Urinary bladder (tissue), 4 donors: ENCODE results near the gene DNASE1. TPM values are rescaled to one million over a fixed set of nuclear protein-coding genes. Genes with fewer than 3 reads are reported as not detected.

Experiments
- DNase-seq: peaks from one replicate; pipeline ENCODE4 v3.0.0-alpha.2; 2015; ENCODE audit errors: extremely low spot score
- H3K27ac ChIP-seq: one replicate; pipeline ENCODE4 v1.5.1; 2013; ENCODE audit warnings: low read depth, mild to moderate bottlenecking, moderate library complexity
- H3K36me3 ChIP-seq: one replicate; pipeline ENCODE4 v1.6.1; 2013; ENCODE audit warnings: mild to moderate bottlenecking, moderate library complexity; ENCODE audit not compliant: insufficient read depth
- H3K4me1 ChIP-seq: one replicate; pipeline ENCODE4 v1.6.1; 2013; ENCODE audit warnings: mild to moderate bottlenecking, moderate library complexity; ENCODE audit not compliant: insufficient read depth
- H3K4me3 ChIP-seq: one replicate; pipeline ENCODE4 v1.5.1; 2013; ENCODE audit warnings: low read depth, low read length
- WGBS: extraction: QIAGEN DNeasy Blood & Tissue Kit; methylation state at CpG from one replicate; pipeline ENCODE4 v1.1.7; 2013; 5-methylcytosine and 5-hydroxymethylcytosine counted together
- polyA plus RNA-seq: library from polyadenylated mRNA; stranded (reverse); fragments of 200-250 nt; gene quantifications from one replicate; pipeline ENCODE4 v1.2.3, GENCODE V29; 2013
- total RNA-seq: library from RNA; depleted of rRNA; stranded (reverse); fragments of >200 nt; gene quantifications from one replicate; pipeline ENCODE4 v1.2.3, GENCODE V29; 2014
- donor health status: healthy with polysubstance abuse.
- donor health status: healthy.

Gene DNASE1
- total and polyA plus RNA-seq, 2 donors, result 9.4 to 25.2 TPM

DNA sequence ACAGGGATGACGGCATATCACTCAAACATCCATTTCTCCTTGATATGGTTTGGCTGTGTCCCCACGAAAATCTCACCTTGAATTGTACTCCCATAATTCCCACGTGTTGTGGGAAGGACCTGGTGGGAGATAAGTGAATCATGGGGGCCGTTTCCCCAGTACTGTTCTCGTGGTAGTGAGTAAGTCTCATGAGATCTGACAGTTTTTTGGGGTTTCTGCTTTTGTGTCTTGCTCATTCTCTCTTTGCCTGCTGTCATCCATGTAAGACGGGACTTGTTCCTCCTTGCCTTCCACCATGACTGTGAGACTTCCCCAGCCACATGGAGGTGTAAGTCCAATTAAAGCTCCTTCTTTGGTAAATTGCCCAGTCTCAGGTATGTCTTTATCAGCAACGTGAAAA, 32.5 kb downstream of the DNASE1 start:
- Histone ChIP-seq H3K27ac (no peak overlapping the region), H3K4me3 (no peak overlapping the region), H3K36me3 (no peaks in the 10 kb centered on the region), H3K4me1 (no peaks in the 10 kb centered on the region)
- 91% methylated on average over 7 of the region's 7 CpGs for WGBS
- DNase-seq, result no peak

GRCh38 chr16:3687792-3688191, 33.3 kb downstream of the DNASE1 start:
- no peak overlapping the region for H3K4me3 ChIP-seq
- no peaks in the 10 kb centered on the region for H3K4me1 ChIP-seq
- H3K27ac ChIP-seq, result no peak overlapping the region
- no peaks in the 10 kb centered on the region for H3K36me3 ChIP-seq
- DNase-seq, result no peak
- WGBS, result 88% methylated on average over 9 of the region's 9 CpGs

DNA sequence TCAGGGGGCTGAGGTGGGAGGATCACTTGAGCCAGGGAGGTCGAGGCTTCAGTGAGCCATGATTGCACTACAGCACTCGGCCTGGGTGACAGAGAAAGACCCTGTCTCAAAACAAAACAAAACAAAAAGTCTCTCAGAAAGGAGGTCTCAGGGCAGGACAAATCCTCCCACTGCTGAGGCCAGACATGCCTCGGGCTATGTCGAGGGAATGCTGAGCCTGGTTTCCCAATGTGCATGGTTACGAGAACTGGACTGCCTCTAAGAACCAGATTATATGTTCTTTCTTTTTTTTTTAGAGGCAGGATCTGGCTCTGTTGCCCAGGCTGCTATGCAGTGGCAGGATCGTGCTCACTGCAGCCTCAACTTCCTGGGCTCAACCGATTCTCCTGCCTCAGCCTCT, 35.2 kb downstream of the DNASE1 start:
- Histone ChIP-seq H3K4me1 (no peaks in the 10 kb centered on the region), H3K27ac (no peak overlapping the region), H3K36me3 (no peaks in the 10 kb centered on the region), H3K4me3 (no peak overlapping the region)
- DNase-seq, result no peak
- WGBS, result 91% methylated on average over 7 of the region's 7 CpGs

GRCh38 chr16:3690470-3690928, 36.0 kb downstream of the DNASE1 start:
- Histone ChIP-seq H3K27ac (no peak overlapping the region), H3K4me3 (no peak overlapping the region), H3K4me1 (no peaks in the 10 kb centered on the region), H3K36me3 (no peaks in the 10 kb centered on the region)
- peak; percentile 78 for DNase-seq
- 13% methylated on average over 18 of the region's 18 CpGs for WGBS

DNA sequence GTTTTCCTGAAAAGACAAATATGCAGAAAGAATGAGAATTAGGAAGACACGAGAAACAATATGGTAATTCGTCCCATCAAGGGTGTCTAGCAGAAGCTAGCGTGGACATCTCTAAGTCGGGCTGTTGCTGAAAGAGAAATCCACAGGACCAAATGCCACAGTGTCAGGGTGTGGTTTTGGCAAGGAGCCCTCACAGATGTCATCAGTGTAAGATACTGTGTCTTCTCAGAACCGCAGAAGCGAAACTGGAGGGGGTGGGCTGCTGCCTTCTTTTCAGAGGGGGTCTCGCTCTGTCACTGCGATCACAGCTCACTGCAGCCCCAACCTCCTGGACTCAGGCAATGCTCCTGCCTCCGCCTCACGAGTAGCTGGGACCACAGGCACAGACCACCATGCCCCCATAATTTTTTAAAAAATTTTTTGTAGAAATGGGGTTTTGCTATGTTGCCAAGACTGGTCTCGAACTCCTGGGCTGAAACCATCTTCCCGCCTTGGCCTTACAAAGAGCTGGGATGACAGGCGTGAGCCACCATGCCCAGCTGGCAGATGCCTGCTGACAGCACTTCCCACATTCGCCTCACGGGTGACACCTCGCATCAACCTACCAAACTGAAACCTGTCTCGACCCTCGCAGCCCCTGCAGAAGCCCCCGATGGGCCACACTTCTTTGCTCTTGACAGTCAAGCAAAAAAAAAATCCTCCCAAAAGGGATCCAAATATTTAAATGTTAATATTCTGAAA, 36.7 kb downstream of the DNASE1 start:
- WGBS, result 73% methylated on average over 19 of the region's 19 CpGs
- Histone ChIP-seq H3K4me1 (no peaks in the 10 kb centered on the region), H3K4me3 (no peak overlapping the region), H3K36me3 (no peaks in the 10 kb centered on the region), H3K27ac (no peak overlapping the region)
- DNase-seq, result no peak

- WGBS, result 85% methylated on average over 12 of the region's 12 CpGs
- DNase-seq, result no peak
- no peaks in the 10 kb centered on the region for H3K36me3 ChIP-seq
- H3K4me1 ChIP-seq, result no peaks in the 10 kb centered on the region
- H3K27ac ChIP-seq, result no peak overlapping the region
- no peak overlapping the region for H3K4me3 ChIP-seq
Observed at GRCh38 chr16:3691761-3692160, 37.3 kb downstream of the DNASE1 start.

DNA sequence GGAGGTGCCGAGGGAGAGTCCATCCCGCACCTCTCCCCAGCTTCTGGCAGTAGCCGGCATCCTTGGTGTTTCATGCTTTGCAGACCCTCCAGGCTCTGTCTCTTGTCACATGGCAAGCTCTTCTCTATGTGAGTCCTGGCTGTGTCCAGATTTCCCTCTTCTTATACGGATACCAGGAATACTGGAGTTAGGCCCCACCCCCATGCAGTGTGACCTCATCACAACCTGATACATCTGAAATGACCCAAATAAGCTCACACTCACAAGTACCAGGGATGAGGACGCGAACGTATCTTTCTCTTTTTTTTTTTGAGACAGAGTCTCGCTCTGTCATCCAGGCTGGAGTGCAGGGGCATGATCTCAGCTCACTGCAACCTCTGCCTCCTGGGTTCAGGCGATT, 39.6 kb downstream of the DNASE1 start:
- Histone ChIP-seq H3K4me3 (no peak overlapping the region), H3K36me3 (no peaks in the 10 kb centered on the region), H3K4me1 (no peaks in the 10 kb centered on the region), H3K27ac (no peak overlapping the region)
- DNase-seq, result no peak
- WGBS, result 90% methylated on average over 9 of the region's 9 CpGs

DNA sequence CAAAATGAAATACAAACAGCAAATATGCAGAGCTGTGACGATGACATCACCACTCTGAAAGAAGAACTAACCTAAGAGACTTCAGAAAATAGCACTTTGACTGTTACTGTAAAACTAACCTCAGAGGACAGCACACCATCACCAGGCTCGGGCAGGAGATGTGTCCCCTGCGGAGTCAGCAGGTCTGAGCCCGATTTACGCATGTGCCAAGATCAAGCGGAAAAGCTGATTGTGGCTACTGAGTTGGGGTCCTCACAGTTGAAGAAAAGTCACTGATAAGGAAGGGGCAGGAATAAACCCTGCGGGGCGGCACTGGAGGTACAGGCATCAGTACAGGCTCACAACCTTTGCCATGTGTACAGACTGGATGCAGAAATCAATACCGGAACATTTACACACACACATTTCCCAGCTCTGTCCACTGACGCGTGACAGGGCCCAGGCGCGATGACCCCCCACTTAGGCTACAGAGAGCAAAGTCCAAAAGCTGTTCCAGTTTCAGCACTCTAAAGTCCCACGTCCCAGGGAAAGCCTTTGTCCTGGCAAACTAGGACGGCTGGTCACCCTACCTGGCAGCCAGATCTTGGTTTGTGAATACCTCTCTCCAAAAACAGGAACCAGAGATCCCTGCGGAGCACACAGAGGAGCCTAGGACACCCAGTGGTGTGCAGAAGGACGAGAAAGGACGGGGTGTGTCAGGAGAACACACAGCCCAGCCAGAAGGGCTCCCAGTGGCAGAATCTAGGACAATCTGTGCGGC, 41.3 kb downstream of the DNASE1 start:
- no peak overlapping the region for H3K27ac ChIP-seq
- no peak overlapping the region for H3K4me3 ChIP-seq
- no peak for DNase-seq
- no peaks in the 10 kb centered on the region for H3K4me1 ChIP-seq
- WGBS, result 88% methylated on average over 19 of the region's 19 CpGs
- H3K36me3 ChIP-seq, result no peaks in the 10 kb centered on the region

DNA sequence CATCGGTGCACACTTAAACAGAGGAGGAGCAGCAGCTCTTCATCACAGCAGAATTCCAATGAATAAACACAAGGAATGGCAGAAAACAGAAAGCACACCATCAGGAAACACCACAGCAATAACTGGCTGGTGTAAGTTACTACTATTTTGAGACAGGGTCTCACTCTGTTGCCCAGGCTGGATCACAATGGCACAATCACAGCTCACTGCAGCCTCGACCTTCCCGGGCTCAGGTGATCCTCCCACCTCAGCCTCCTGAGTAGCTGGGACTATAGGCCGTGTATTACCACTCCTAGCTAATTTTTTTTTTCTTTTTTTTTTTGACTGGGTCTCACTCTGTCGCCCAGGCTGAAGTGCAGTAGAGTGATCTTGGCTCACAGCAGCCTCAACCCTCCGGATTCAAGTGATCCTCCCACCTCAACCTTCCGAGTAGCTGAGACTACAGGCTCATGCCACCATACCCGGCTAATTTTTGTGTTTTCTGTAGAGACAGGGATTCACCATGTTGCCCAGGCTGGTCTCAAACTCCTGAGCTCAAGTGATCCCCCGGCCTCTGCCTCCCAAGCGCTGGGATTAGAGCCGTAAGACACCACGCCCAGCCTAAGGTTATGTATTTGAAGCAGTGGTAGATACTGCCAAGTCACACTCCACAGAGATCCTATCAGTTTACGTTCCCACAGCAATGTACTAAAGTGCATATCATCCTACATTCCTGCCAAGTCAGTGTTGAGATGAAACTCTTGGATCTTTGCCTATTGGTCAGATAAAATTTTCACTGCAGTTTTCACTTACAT, 42.1 kb downstream of the DNASE1 start:
- Histone ChIP-seq H3K4me1 (no peaks in the 10 kb centered on the region), H3K27ac (no peak overlapping the region), H3K4me3 (no peak overlapping the region), H3K36me3 (no peaks in the 10 kb centered on the region)
- WGBS, result 64% methylated on average over 13 of the region's 13 CpGs
- no peak for DNase-seq

DNA sequence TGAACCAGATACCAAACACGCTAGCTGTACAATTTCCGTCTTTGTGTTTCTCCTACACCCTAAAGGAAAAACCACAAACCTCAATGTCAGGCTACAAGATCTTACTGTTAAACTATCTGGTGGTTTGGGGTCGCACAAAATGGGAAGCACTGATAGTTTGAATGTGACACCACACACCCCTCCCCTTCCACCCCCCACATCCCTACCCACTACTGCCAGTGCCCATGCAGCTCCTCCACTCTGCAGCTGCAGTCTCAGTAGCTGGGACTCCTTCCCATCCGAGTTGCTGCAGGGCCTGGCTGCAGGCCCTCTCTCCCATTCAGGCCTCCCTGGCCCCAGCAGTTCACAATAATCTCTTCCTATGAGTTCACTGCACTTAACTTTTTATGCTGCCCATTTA, 44.5 kb downstream of the DNASE1 start:
- no peaks in the 10 kb centered on the region for H3K4me1 ChIP-seq
- H3K27ac ChIP-seq, result no peak overlapping the region
- no peak overlapping the region for H3K4me3 ChIP-seq
- H3K36me3 ChIP-seq, result no peaks in the 10 kb centered on the region
- WGBS, result 70% methylated on average over 4 of the region's 4 CpGs
- no peak for DNase-seq

GRCh38 chr16:3701531-3701930, 47.0 kb downstream of the DNASE1 start:
- DNase-seq, result no peak
- Histone ChIP-seq H3K4me1 (no peaks in the 10 kb centered on the region), H3K4me3 (no peak overlapping the region), H3K36me3 (no peaks in the 10 kb centered on the region), H3K27ac (no peak overlapping the region)
- 91% methylated on average over 4 of the region's 4 CpGs for WGBS

DNA sequence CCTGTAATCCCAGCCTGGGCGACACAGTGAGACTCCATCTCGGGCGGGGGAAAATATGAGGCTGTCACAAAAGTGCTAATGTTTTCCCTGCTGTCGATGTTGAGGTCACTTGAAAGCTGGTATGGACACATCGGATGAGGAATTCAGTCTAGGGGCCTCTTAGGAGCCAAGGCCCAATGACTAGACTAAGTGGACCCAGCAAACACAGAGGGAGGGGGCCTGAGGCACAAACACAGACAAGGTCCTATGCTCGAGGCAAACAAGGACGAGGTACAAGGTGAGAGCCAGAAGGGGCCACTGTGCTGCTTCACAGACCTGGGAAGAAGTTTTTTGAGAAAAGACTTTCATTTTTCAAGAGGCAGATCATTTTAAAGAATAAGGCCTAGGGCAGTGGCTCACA, 47.6 kb downstream of the DNASE1 start:
- Histone ChIP-seq H3K4me3 (no peak overlapping the region), H3K36me3 (no peaks in the 10 kb centered on the region), H3K27ac (no peak overlapping the region), H3K4me1 (no peaks in the 10 kb centered on the region)
- no peak for DNase-seq
- WGBS, result 96% methylated on average over 7 of the region's 7 CpGs

GRCh38 chr16:3706253-3707012, 51.9 kb downstream of the DNASE1 start:
- no peak for DNase-seq
- H3K36me3 ChIP-seq, result no peaks in the 10 kb centered on the region
- WGBS, result 95% methylated on average over 10 of the region's 10 CpGs
- no peaks in the 10 kb centered on the region for H3K4me1 ChIP-seq
- no peak overlapping the region for H3K4me3 ChIP-seq
- no peak overlapping the region for H3K27ac ChIP-seq
